HG03571 (cell line): ENCODE measurements around the gene SBSN.

Experiments used
- ATAC-seq: cut with Tn5 transposase; IDR thresholded peaks from one replicate; pipeline ENCODE4 v1.9.1; 2021; ENCODE audit not compliant: unreplicated experiment

Gene SBSN

DNA sequence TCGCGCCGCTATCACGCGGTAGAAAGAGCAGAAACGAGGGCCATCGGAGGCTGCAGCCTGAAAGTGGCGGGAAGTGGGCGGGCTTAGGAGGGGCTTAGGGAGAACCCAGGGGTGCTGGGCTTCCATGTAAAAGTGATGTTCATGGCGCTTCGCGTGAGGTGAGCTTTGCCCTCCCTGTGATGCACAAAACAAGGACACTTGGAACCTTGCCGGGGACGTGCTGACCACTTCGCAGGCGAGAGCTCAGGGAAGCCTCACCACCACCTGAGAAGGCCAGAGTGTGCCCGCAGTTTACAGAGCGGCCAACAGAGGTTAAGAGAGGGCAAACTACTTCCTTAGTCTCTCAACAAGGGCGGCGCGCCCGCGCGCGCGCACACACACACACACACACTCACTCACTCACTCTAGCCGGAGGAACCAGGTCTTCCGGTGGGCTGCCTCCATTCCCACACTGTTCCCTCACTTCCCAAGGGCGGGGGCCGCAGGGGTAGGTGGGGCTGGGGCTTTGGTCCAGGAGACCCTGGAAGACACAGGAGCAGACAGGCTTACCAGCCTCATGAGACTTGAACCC, 5.8 kb upstream of the SBSN start:
- ATAC-seq: no peak

DNA sequence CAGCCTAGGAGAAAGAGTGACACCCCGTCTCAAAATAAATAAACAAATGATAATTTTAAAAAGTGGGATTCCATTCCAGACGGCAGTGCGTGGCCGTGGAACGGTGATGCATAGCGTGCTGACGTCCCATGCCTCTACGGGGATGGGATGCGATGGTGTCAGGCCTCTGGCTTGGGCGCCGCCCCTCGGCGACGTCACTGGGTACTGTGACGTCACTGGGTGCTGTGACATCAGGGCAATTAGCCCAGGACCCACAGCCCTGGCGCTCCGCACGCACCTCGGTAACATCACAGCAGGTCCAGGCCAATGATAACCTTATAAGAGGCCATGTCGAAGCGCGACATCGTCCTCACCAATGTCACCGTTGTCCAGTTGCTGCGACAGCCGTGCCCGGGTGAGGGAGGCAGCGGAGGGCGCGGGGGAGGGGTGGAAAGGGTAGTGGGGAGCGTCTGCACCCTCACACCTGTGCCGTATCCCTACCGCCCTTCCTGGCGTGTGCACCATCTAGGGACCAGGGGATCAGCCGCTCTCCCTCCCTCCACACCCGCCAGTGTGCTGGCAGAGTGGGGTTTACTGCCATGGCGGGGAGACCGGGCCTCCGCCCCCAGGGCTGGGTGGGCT, 5.2 kb upstream of the SBSN start, which contains the start of gene GAPDHS:
Gene GAPDHS, plus strand, starts transcription at position 256 of the 621 bp plus-strand sequence. Its CDS starts 72 bp downstream, at position 328.
- ATAC-seq: no peak

DNA sequence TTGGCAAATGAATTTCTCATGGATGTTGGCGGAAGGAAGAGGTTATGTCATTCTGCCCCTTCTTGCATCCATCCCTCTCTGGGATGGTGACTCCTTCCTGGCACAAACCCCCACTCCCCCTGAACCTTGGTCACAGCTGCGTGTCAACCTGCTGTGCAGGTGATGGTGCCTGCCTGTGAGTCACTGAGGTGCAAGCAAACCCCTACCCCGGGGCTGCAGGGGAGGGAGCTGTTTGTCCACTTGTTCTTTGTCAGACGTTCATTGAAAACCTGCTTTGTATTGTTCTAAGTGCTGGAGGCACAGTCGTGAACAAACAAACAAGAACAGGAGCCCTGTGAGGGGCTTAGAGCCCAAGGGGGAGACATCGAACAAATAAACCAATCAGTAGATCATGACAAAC, 3.2 kb upstream of the SBSN start:
- no peak for ATAC-seq

DNA sequence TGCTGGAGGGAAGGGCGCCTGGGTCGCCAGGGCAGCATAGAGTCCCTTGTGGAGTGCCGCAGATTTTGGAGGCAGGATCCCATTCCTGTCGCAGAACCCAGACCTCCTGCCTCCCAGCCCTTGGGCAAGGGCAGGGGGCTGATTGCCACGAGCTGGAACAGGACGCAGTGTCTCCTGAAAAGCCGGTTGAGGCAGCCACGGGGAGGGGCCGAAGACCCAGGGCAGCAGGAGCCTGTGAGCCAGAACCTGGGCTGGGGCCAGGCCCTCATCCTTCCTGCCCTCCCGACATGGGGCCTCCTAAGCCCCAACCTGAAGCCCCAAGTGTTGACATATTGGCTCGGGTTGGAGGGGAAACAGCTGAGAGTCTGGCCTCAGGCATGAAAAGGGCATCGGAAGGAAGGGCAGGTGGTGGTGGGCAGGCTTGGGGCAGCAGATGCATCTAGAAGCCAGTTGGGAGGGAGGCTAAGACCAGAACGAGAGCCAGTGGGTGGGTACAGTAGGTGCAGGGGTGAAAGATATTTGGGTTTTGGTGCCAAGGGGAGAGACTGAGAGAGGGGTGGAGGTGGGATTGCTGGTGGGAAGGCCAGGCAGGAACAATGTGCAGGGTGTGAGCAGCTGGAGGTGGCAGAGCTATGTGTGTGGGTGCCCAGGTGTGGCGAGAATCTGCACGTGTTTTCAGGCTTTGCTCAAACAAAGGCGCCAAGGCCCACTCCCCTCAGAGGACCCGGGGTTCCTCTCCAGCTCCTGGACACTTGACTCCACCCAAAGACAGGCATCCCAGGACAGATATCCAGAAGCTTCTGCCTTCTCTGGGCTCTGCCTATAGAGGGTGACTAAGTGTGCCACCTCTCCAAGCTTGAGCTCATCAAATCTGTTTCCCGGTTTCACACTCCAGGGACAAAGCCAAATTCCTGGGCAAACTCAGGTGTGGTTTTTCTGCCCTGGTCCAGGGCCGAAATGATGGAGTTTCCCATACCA, 1.4 kb upstream of the SBSN start:
- no peak for ATAC-seq

- no peak for ATAC-seq
These were observed 2.2 kb downstream of the SBSN start for GRCh38 chr19:35525873-35526272.

- no peak for ATAC-seq
These were observed 3.8 kb downstream of the SBSN start for GRCh38 chr19:35524181-35524837.

DNA sequence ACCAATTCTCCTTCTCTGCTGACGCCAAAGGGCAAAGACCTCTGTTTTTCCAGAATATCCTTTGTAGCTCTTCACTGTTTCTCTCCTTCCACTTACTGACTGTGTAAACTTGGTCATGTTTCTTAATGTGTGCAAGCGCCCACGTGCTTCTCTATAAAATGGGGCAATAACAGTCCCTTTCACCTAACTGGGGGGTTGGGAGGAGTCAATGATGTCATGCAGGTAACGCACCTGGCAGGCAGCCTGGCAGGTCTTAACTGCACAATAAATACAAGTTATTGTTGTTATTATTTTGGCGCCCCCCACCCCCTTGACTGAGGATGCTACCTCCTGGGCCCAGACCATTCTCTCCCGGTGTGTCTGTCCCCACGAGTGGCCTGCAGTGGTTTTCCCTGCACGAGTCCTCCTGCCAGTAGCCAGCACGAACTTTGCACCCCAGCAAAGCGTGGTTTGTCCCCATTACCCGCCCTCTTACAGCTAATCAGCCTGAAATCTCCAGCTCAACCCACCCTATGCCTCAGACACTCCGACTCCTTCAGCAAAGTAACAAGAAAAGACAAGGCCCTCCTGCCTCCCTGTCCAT, 5.3 kb downstream of the SBSN start:
- no peak for ATAC-seq

DNA sequence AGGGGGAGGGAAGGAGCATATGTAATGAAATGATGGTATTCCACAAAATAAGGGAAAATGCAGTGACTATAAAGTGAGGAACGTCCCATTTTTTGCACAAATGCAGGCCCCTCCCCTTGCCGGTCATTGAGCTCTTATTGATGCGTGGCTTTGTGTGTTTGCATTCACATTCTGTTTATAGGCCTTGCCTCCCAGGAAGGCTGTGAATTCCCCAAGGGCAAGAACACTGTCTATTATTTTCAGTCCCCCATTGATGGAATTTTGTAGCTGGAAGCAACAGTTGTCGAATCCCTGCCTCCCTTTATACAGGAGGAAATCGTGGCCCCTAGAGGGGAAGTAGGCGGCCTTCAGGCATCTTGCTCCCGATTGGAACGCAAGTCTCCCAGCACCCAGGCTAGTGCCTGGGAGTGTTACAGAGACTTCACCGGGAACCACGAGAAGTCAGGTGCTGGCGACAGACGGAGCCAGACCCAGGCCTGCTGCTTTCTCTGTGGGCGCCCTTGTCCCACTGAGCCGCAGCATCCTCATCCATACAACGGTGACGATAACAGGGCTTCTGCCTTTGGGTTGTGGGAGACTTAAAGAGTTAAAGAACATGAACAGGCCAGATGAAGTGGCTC, 6.9 kb downstream of the SBSN start:
- no peak for ATAC-seq

- no peak for ATAC-seq
These were observed 8.8 kb downstream of the SBSN start for GRCh38 chr19:35519291-35519690.

- ATAC-seq: no peak
These were observed 9.8 kb downstream of the SBSN start for GRCh38 chr19:35518313-35518712.

DNA sequence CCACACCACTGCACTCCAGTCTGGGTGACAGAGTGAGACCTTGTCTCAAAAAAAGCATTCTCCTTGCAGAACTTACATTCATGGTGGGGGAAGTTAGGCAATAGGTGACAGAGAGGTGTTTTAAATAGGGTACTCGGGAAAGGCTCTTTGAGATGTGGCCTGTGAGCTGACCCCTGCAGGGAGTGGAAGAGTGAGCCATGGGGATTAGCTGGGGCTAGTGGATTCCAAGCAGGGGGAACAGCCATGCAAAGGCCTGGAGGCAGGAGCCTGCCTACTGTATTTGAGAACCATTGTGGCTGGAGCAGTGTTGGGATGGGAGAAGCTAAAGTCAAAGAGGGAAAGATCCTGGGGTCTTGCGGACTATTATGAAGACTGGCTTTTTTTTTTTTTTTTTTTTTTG, 10.8 kb downstream of the SBSN start:
- ATAC-seq: no peak

DNA sequence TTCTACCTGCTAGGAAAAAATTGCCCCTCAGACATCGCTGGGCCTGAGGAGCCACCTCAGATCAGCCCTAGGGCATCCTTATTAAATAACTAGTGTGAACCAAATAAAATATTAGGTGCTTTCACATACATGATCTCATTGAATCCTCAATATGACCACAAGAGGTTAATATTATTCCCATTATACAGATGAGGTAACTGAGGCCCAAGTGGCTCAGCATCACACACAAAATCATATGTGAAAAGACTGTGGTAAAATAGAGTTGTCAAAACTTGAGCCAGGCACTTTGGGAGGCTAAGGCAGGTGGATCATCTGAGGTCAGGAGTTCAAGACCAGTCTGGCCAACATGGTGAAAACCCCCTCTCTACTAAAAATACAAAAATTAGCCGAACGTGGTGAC, 11.8 kb downstream of the SBSN start:
- no peak for ATAC-seq

DNA sequence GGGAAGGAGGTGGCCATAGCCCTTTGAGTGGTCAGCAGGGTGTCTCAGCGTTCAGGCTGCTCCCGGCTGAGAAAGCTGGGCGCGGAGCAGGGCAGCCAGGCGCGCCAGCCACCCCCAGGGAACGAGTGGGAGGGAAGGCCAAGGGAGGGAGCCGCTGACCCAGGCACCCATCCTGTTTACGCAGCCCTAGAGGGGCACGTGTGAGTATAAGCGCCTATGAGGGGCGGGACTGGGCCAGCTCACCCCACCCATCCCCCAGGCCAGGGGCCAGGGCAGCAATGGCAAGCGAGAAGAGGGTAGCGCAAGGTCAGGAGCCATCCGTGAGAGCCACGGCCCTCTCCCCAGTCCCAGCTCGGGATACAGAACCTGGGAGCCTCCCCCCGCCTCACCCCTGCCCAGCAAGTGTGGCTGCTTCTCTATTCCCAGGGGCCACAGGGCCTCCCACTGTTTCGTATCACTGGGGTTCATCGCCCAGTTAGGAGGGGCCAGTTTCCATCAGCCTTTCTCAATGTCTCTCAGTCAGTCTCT, 13.8 kb downstream of the SBSN start:
- ATAC-seq: no peak

DNA sequence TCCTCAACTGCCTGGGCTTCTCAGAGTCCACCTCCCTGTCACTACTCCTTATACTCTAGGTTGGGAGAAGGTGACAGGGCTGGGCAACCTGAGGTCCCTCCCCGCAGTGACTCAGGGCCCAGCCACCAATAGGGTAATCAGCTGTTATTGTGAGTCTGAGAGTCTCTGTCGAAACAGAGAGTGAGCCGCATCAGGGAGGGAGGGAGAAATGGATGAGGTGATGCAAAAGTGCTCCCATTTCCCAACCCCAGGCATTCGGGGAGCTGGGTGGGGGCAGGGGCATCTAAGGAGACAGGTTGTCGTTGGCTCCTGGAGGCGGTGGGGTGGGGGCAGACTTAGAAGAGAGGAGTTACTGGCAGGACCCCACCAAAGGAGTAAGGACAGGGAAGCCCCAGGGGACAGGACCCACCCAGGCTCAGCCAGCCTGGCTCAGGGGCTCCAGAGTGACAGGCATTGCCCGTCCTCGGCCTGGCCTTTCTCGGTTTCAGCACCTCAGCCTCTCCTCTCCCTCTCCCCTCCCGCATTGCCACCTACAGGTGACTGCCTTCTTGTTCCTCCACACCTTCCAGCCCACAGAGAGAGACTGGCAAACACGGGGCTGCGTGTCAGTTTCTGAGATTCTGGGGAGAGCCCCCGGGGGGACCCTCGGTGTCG, 14.4 kb downstream of the SBSN start, which contains the start of gene DMKN:
Gene DMKN, minus strand, starts transcription at position 22 of the 654 bp plus-strand sequence. CDS start 174 bp downstream, outside the sequence.
- no peak for ATAC-seq

DNA sequence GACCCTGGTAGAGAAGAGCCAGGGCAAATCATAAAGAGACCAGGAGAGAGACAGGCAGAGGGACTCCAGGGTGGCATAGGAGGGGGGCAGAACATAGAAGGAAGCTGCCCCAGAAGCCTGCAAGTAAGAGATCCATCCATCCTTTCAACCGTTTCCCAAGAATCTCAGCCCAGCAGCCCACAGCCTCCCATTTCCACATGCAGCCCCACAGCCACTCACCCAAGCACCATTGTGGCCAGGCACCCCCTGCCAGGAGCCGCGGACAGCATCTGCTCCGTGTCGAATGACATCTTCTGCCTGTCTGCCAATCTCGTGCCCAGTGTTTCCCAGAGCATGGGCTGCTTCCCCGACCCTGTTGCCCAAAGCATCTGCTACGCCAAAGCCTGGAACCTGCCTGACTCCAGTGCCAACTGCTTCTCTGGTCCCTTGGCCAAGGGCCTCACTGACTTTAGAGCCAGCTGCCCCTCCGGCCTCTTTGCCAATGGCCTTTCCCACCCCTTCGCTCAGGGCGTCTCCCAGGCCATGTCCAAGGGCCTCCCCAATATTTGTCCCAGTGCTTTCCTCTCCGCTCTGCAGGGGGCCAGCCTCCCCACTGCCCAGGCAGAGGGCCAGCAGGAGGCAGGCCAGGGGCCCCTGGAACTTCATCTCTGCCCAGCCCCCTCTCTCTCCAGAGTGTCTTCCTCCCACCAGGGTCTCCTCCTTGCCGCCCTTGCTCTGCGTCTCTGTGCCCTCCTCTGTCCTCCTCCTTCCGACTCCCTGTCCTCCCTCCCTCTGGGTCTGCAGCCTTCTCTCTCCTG, 15.1 kb downstream of the SBSN start:
- ATAC-seq: no peak

GRCh38 chr19:35511337-35511736, 16.8 kb downstream of the SBSN start:
- no peak for ATAC-seq

- no peak for ATAC-seq
These were observed 17.5 kb downstream of the SBSN start for GRCh38 chr19:35510626-35510964.

- no peak for ATAC-seq
These were observed 18.1 kb downstream of the SBSN start for GRCh38 chr19:35509861-35510625.
